K562 (cell line): ENCODE data around the gene ACSS2. TPM values are rescaled to one million over a fixed set of nuclear protein-coding genes. Genes with fewer than 3 reads are reported as not detected.

Source experiments
- ATAC-seq: fragments of 200-7000 bp; cut with Tn5 transposase; 3 replicates; pipeline ENCODE4 v1.9.1; 2020; ENCODE audit warnings: moderate library complexity
- BruUV-seq: library from RNA; stranded (reverse); fragments of 400-500 nt; replicated peaks from 2 replicates; lab custom pipeline; 2021; lab: Mats Ljungman, UMichigan
- CTCF ChIA-PET: fragments of 300-600 bp; formaldehyde crosslinking; extraction: SDS; loops from one replicate; lab custom pipeline; 2021; ENCODE audit warnings: low intra/inter-chr PET ratio; lab: Yijun Ruan, JAX
- POLR2A ChIA-PET: fragments of 300-600, 350-650 bp; sonication (Branson Sonifier 250); formaldehyde crosslinking; extraction: SDS; loops from one replicate; lab custom pipeline; 2021; ENCODE audit warnings: antibody characterized with exemption, inconsistent platforms; lab: Yijun Ruan, JAX
- DNase-seq, 4 experiments: peaks; one replicate each; pipeline versions ENCODE4 v3.0.0 to v3.0.0-alpha.2; 2011 to 2018; ENCODE audit warnings: low spot score in 3 of 4, mixed read lengths in 3 of 4; ENCODE audit errors: extremely low read depth in 1 of 4
- FAIRE-seq: peaks from 2 replicates; lab custom pipeline; 2011; peaks lifted over from hg19 to GRCh38; lab: Jason Lieb, UNC
- H2AFZ ChIP-seq: 2 replicates; pipeline ENCODE4 v1.6.0; 2011; ENCODE audit warnings: low read depth, low read length, control low read depth, inconsistent platforms
- H3K27ac ChIP-seq: fragments of 200-600 bp; 3 replicates; pipeline ENCODE4 v1.8.0; 2011; ENCODE audit warnings: low read depth, mild to moderate bottlenecking, control low read depth, inconsistent platforms, low read length, moderate library complexity, mixed read lengths; ENCODE audit errors: extremely low read depth
- H3K27me3 ChIP-seq, 2 experiments: fragments of 300-600 bp in 1 of 2; 2 replicates in 1 of 2; 3 replicates in 1 of 2; pipeline versions ENCODE4 v1.6.0 to v1.8.0; 2011; ENCODE audit warnings: inconsistent platforms in 2 of 2, low read length in 2 of 2, mild to moderate bottlenecking in 1 of 2, mixed read lengths in 1 of 2, moderate library complexity in 1 of 2; ENCODE audit not compliant: control insufficient read depth in 2 of 2, insufficient read depth in 2 of 2
- H3K36me3 ChIP-seq: fragments of 300-600 bp; 3 replicates; pipeline ENCODE4 v1.8.0; 2011; ENCODE audit warnings: mild to moderate bottlenecking, low read length, inconsistent platforms; ENCODE audit not compliant: control insufficient read depth, insufficient read depth
- H3K4me1 ChIP-seq, 2 experiments: fragments of 200-600 bp in 1 of 2; replicated peaks in 1 of 2; 2 replicates in 1 of 2; 3 replicates in 1 of 2; pipeline versions ENCODE4 v1.5.1 to v1.8.0; 2011; ENCODE audit warnings: inconsistent platforms in 2 of 2, low read length in 2 of 2, mild to moderate bottlenecking in 1 of 2, mixed read lengths in 1 of 2, moderate library complexity in 1 of 2; ENCODE audit not compliant: control insufficient read depth in 2 of 2, insufficient read depth in 2 of 2
- H3K4me2 ChIP-seq: 2 replicates; pipeline ENCODE4 v1.6.1; 2011; ENCODE audit warnings: low read length, control low read depth, inconsistent platforms, mixed read lengths; ENCODE audit not compliant: insufficient read depth
- H3K4me3 ChIP-seq: fragments of 200-600 bp; sonication (generic), shearing (Covaris generic); 2 replicates; pipeline ENCODE4 v1.5.1; 2016; ENCODE audit warnings: control low read depth, inconsistent platforms
- H3K79me2 ChIP-seq: fragments of 200-600 bp; 3 replicates; pipeline ENCODE4 v1.8.0; 2011; ENCODE audit warnings: low read length, inconsistent platforms; ENCODE audit not compliant: control insufficient read depth, insufficient read depth
- H3K9ac ChIP-seq, 2 experiments: 2 replicates each; pipeline versions ENCODE4 v1.6.0 to v1.6.1; 2011; ENCODE audit warnings: low read depth in 2 of 2, low read length in 2 of 2, control low read depth in 1 of 2, inconsistent platforms in 1 of 2, mild to moderate bottlenecking in 1 of 2, mixed read lengths in 1 of 2; ENCODE audit not compliant: insufficient read depth in 1 of 2
- H3K9me1 ChIP-seq: one replicate; pipeline ENCODE4 v1.6.0; 2011; ENCODE audit warnings: inconsistent platforms, mild to moderate bottlenecking, low read length, moderate library complexity; ENCODE audit not compliant: control insufficient read depth, insufficient read depth
- H3K9me3 ChIP-seq: replicated peaks from 2 replicates; pipeline ENCODE4 v1.5.1; 2011; ENCODE audit warnings: low read depth, low read length, inconsistent platforms; ENCODE audit not compliant: control insufficient read depth, insufficient read depth
- H4K20me1 ChIP-seq: replicated peaks from 2 replicates; pipeline ENCODE4 v1.6.1; 2011; ENCODE audit warnings: low read length, inconsistent platforms, mixed read lengths; ENCODE audit not compliant: control insufficient read depth, insufficient read depth
- BHLHE40 ChIP-seq: IDR thresholded peaks from 2 replicates; pipeline ENCODE4 v1.6.1; 2011; ENCODE audit warnings: low read length, improper control_type of control experiment
- EP400 ChIP-seq: fragments of 450-650 bp; IDR thresholded peaks from 2 replicates; pipeline ENCODE4 v1.6.1; 2017; ENCODE audit warnings: antibody characterized with exemption, mild to moderate bottlenecking, moderate library complexity
- ERF ChIP-seq: fragments of 450-650 bp; formaldehyde crosslinking; IDR thresholded peaks from 2 replicates; pipeline ENCODE4 v1.4.0; 2020; ENCODE audit warnings: mild to moderate bottlenecking, mixed read lengths
- FUS ChIP-seq: fragments of 200-400 bp; formaldehyde crosslinking; optimal IDR thresholded peaks from 2 replicates; pipeline ENCODE3; 2017; ENCODE audit warnings: low read depth, low read length
- GABPA ChIP-seq: fragments of 200-800 bp; sonication (Bioruptor generic); conservative IDR thresholded peaks from 2 replicates; pipeline ENCODE4 v1.6.1; 2016; ENCODE audit warnings: low read depth, missing genetic modification characterization, missing compliant biosample characterization
- MYC ChIP-seq, 2 experiments: fragments of 250-450 bp in 1 of 2; sonication (Bioruptor Pico) in 1 of 2; IDR thresholded peaks; 2 replicates each; pipeline versions ENCODE4 v1.5.1 to v1.6.1; 2012 to 2021; ENCODE audit warnings: low read depth in 2 of 2, borderline replicate concordance in 1 of 2, improper control_type of control experiment in 1 of 2, low read length in 1 of 2, mild to moderate bottlenecking in 1 of 2, moderate library complexity in 1 of 2
- NONO ChIP-seq, 2 experiments: fragments of 200-400 bp in 1 of 2; fragments of 450-650 bp in 1 of 2; formaldehyde crosslinking in 1 of 2; IDR thresholded peaks; 2 replicates each; pipeline ENCODE4 v1.6.1; 2017; ENCODE audit warnings: low read depth in 2 of 2, mild to moderate bottlenecking in 2 of 2, moderate library complexity in 2 of 2, low read length in 1 of 2
- RB1 ChIP-seq: fragments of 450-650 bp; IDR thresholded peaks from 2 replicates; pipeline ENCODE4 v1.6.1; 2017; ENCODE audit warnings: low read depth, mild to moderate bottlenecking
- SAP30 ChIP-seq: fragments of 200-600 bp; sonication (generic); IDR thresholded peaks from 2 replicates; pipeline ENCODE4 v1.6.1; 2012; ENCODE audit warnings: borderline replicate concordance, low read depth, mild to moderate bottlenecking, moderate library complexity, low read length, control low read depth, inconsistent platforms; ENCODE audit not compliant: insufficient read depth, poor library complexity, severe bottlenecking
- SIN3A ChIP-seq, 2 experiments: fragments of 150-350 bp in 1 of 2; IDR thresholded peaks; 2 replicates each; pipeline ENCODE4 v1.6.1; 2011 to 2016; ENCODE audit warnings: borderline replicate concordance in 2 of 2, low read depth in 2 of 2, low read length in 2 of 2, mild to moderate bottlenecking in 2 of 2, moderate library complexity in 2 of 2; ENCODE audit not compliant: control insufficient read depth in 1 of 2
- WGBS: fragments of 100-300 bp; shearing (Covaris generic); methylation state at CpG from one replicate; pipeline ENCODE4 v1.1.6; 2016; ENCODE audit warnings: low coverage, mixed read lengths; ENCODE audit not compliant: insufficient coverage; ENCODE audit errors: missing lambda C conversion rate; 5-methylcytosine and 5-hydroxymethylcytosine counted together
- in situ Hi-C: fragments of 300-500 bp; cut with MboI; formaldehyde crosslinking; loops from 4 replicates; pipeline ENCODE4 v1.15.0; 2018; ENCODE audit warnings: inconsistent platforms, mixed read lengths
- intact Hi-C: fragments of 100-400 bp; cut with micrococcal nuclease; formaldehyde crosslinking; loops from 2 replicates; pipeline ENCODE4 v1.14.2; 2022
- polyA plus RNA-seq, 8 experiments: library from polyadenylated mRNA; depleted of rRNA in 4 of 8; stranded (reverse) in 5 of 8; unstranded in 3 of 8; fragments of >200 nt; fragmentation: Nextera tagmentation in 2 of 8; fragmentation: Illumina TruSeq in 1 of 8; extraction: Ambion mirVana in 2 of 8; extraction: Trizol in 1 of 8; gene quantifications; 2 replicates each; pipeline versions ENCODE4 v1.2.1 to v1.2.3, GENCODE V29; 2011 to 2014; ENCODE audit warnings: inconsistent platforms in 1 of 8, missing spikeins in 1 of 8
- total RNA-seq, 7 experiments: library from RNA; depleted of rRNA in 6 of 7; stranded (reverse); fragments of >200 nt in 6 of 7; fragmentation: Illumina TruSeq in 2 of 7; extraction: Trizol in 2 of 7; gene quantifications; 2 replicates each; pipeline versions ENCODE4 v1.2.1 to v1.2.3, GENCODE V29; 2011 to 2021; ENCODE audit warnings: low replicate concordance in 1 of 7
- TF ChIP-seq, protein P1 (sequence below), 2 experiments: fragments of 450-650 bp; IDR thresholded peaks; 2 replicates each; pipeline ENCODE4 v1.6.1; 2016
- TF ChIP-seq, protein P2 (sequence below): sonication (generic); formaldehyde crosslinking; IDR thresholded peaks from 2 replicates; pipeline ENCODE4 v1.8.0; 2022; ENCODE audit warnings: mild to moderate bottlenecking, missing genetic modification reagents
- TF ChIP-seq, protein P3 (sequence below): fragments of 450-650 bp; IDR thresholded peaks from 2 replicates; pipeline ENCODE4 v1.6.1; 2017; ENCODE audit warnings: antibody characterized with exemption, mild to moderate bottlenecking

Gene ACSS2
- total and polyA plus RNA-seq, 9 of the 15 experiments (the other 6 are each of a cell fraction or from before 2014, with no cell fraction given), result 21.9 to 246 (median 66.2) TPM

DNA sequence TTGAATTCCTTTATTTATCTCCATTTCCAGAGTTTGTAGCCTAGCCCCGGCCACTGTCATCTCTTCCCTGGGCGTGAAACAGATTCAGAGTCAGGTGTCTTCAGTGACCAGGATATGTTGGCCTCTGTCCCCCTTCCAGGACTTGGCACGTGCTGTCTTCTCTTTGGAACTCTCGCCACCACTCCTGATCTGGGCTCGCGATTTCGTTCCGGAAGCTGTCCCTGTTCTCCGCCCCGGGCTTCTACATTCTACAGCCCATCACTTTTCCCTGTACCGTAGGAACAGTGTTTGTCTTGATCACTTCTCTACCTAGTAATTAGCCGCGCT lies 78.5 kb downstream of the ACSS2 start:
- peak overlapping the region; percentile 98 for H2AFZ ChIP-seq
- DNase-seq (peak; percentile 46 to 76 (median 51)), ATAC-seq (peak; percentile 60), FAIRE-seq (no peak)
- H3K9me3 ChIP-seq, result no peaks in the 10 kb centered on the region
- no peaks in the 10 kb centered on the region for H4K20me1 ChIP-seq
- H3K27ac ChIP-seq, result peak overlapping the region; percentile 89
- H3K36me3 ChIP-seq, result peaks cover 31% of the 10 kb centered on the region
- BruUV-seq, result no TSS peak
- peaks cover 25% of the 10 kb centered on the region for H3K79me2 ChIP-seq
- in situ Hi-C loops, result loop anchor here (5.0 kb wide), 1 partner anchor 83 kb away; the partner anchor contains the start of gene GGT7
- no peaks in the 10 kb centered on the region for H3K9me1 ChIP-seq
- WGBS, result under 1% methylated on average over 13 of the region's 13 CpGs
- H3K4me2 ChIP-seq, result peak overlapping the region; percentile 90
- peak overlapping the region; percentile 55 for H3K4me3 ChIP-seq
- H3K9ac ChIP-seq, result peak overlapping the region; percentile 86 to 98
- ChIA-PET POLR2A (interaction anchor here (0.5 to 2.8 kb wide), 7 partner anchors 8 to 787 kb away, joined by 3 to 12 read pairs (median 3); partner anchors contain the start of gene RBM39), CTCF (interaction anchor here (1.9 kb wide), 1 partner anchor 81 kb away, joined by 5 read pairs; no protein-coding TSS in a partner anchor)
- intact Hi-C loops, result loop anchor here (1.0 kb wide), 2 partner anchors 81 to 118 kb away; no protein-coding TSS in a partner anchor
- H3K4me1 ChIP-seq, result peaks cover 13 to 20% of the 10 kb centered on the region in 2 experiments; a peak in 4 of 5 replicates
- no peaks in the 10 kb centered on the region for H3K27me3 ChIP-seq
- no peak for TF ChIP-seq FUS
- TF ChIP-seq MYC (IDR thresholded peaks at IDR 0.05; ENCODE audit: low read depth, low read length), result peak; percentile 69
- TF ChIP-seq MYC (CRISPR knock-in tag; IDR thresholded peaks at IDR 0.05; ENCODE audit: borderline replicate concordance, low read depth), result no peak
- TF ChIP-seq SIN3A (IDR thresholded peaks at IDR 0.05; ENCODE audit: borderline replicate concordance in 2 of 2, control insufficient read depth in 1 of 2, low read depth in 2 of 2, low read length in 2 of 2), result peak in 1 of 2 experiments; percentile 40; a peak in 1 of 4 replicates
- 0 out of 2 replicates have a peak, but pooled peaks have one; percentile 6 for TF ChIP-seq RB1
- TF ChIP-seq, protein P1, sequence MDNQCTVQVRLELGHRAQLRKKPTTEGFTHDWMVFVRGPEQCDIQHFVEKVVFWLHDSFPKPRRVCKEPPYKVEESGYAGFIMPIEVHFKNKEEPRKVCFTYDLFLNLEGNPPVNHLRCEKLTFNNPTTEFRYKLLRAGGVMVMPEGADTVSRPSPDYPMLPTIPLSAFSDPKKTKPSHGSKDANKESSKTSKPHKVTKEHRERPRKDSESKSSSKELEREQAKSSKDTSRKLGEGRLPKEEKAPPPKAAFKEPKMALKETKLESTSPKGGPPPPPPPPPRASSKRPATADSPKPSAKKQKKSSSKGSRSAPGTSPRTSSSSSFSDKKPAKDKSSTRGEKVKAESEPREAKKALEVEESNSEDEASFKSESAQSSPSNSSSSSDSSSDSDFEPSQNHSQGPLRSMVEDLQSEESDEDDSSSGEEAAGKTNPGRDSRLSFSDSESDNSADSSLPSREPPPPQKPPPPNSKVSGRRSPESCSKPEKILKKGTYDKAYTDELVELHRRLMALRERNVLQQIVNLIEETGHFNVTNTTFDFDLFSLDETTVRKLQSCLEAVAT (IDR thresholded peaks at IDR 0.05), result no peak
- TF ChIP-seq GABPA (tag), result peak; percentile 46
- TF ChIP-seq SAP30, result peak; percentile 88
- TF ChIP-seq, protein P2, sequence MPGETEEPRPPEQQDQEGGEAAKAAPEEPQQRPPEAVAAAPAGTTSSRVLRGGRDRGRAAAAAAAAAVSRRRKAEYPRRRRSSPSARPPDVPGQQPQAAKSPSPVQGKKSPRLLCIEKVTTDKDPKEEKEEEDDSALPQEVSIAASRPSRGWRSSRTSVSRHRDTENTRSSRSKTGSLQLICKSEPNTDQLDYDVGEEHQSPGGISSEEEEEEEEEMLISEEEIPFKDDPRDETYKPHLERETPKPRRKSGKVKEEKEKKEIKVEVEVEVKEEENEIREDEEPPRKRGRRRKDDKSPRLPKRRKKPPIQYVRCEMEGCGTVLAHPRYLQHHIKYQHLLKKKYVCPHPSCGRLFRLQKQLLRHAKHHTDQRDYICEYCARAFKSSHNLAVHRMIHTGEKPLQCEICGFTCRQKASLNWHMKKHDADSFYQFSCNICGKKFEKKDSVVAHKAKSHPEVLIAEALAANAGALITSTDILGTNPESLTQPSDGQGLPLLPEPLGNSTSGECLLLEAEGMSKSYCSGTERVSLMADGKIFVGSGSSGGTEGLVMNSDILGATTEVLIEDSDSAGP (CRISPR knock-in tag), result no peak
- peak; percentile 67; the same call in 1 of the 2 replicates for TF ChIP-seq ERF (CRISPR knock-in tag)
- peak; percentile 20; the same call in 1 of the 2 replicates for TF ChIP-seq EP400
- peak; percentile 95 for TF ChIP-seq BHLHE40
- TF ChIP-seq, protein P3, sequence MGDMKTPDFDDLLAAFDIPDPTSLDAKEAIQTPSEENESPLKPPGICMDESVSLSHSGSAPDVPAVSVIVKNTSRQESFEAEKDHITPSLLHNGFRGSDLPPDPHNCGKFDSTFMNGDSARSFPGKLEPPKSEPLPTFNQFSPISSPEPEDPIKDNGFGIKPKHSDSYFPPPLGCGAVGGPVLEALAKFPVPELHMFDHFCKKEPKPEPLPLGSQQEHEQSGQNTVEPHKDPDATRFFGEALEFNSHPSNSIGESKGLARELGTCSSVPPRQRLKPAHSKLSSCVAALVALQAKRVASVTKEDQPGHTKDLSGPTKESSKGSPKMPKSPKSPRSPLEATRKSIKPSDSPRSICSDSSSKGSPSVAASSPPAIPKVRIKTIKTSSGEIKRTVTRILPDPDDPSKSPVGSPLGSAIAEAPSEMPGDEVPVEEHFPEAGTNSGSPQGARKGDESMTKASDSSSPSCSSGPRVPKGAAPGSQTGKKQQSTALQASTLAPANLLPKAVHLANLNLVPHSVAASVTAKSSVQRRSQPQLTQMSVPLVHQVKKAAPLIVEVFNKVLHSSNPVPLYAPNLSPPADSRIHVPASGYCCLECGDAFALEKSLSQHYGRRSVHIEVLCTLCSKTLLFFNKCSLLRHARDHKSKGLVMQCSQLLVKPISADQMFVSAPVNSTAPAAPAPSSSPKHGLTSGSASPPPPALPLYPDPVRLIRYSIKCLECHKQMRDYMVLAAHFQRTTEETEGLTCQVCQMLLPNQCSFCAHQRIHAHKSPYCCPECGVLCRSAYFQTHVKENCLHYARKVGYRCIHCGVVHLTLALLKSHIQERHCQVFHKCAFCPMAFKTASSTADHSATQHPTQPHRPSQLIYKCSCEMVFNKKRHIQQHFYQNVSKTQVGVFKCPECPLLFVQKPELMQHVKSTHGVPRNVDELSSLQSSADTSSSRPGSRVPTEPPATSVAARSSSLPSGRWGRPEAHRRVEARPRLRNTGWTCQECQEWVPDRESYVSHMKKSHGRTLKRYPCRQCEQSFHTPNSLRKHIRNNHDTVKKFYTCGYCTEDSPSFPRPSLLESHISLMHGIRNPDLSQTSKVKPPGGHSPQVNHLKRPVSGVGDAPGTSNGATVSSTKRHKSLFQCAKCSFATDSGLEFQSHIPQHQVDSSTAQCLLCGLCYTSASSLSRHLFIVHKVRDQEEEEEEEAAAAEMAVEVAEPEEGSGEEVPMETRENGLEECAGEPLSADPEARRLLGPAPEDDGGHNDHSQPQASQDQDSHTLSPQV, result peak; percentile 39; the same call in 1 of the 2 replicates
- TF ChIP-seq NONO (IDR thresholded peaks at IDR 0.05; ENCODE audit: low read depth in 2 of 2, low read length in 1 of 2), result no peak
